ENCODE data around the gene ATXN7L1.

- TF ChIP-seq EP300 (IDR thresholded peaks at IDR 0.05; ENCODE audit: low read depth) (no peak), POLR2AphosphoS5 (IDR thresholded peaks at IDR 0.05) (no peak), POLR2A (IDR thresholded peaks at IDR 0.05) (no peak)
- TF ChIP-seq, protein P1, sequence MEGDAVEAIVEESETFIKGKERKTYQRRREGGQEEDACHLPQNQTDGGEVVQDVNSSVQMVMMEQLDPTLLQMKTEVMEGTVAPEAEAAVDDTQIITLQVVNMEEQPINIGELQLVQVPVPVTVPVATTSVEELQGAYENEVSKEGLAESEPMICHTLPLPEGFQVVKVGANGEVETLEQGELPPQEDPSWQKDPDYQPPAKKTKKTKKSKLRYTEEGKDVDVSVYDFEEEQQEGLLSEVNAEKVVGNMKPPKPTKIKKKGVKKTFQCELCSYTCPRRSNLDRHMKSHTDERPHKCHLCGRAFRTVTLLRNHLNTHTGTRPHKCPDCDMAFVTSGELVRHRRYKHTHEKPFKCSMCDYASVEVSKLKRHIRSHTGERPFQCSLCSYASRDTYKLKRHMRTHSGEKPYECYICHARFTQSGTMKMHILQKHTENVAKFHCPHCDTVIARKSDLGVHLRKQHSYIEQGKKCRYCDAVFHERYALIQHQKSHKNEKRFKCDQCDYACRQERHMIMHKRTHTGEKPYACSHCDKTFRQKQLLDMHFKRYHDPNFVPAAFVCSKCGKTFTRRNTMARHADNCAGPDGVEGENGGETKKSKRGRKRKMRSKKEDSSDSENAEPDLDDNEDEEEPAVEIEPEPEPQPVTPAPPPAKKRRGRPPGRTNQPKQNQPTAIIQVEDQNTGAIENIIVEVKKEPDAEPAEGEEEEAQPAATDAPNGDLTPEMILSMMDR (IDR thresholded peaks at IDR 0.05) = no peak
These were observed 51.0 kb downstream of the ATXN7L1 start for GRCh38 chr7:105825371-105825770.
